IMR-90 (cell line): ENCODE measurements around the gene OSTM1. TPM values are rescaled to one million over a fixed set of nuclear protein-coding genes. Genes with fewer than 3 reads are reported as not detected.

ENCODE experiments used
- ATAC-seq: fragments of 200-7000 bp; cut with Tn5 transposase; 2 replicates; pipeline ENCODE4 v1.9.1; 2020; ENCODE audit warnings: low read depth, mild to moderate bottlenecking, moderate library complexity
- BruUV-seq: library from RNA; stranded (reverse); fragments of 400-500 nt; replicated peaks from 2 replicates; lab custom pipeline; 2021; lab: Mats Ljungman, UMichigan
- CTCF ChIA-PET: fragments of 300-600 bp; formaldehyde crosslinking; extraction: SDS; loops from one replicate; lab custom pipeline; 2021; ENCODE audit warnings: antibody characterized with exemption; lab: Yijun Ruan, JAX
- POLR2A ChIA-PET: fragments of 300-600 bp; sonication (Branson Sonifier 250); formaldehyde crosslinking; loops from one replicate; lab custom pipeline; 2022; ENCODE audit warnings: antibody characterized with exemption; ENCODE audit not compliant: unreplicated experiment; lab: Charles Lee
- DNase-seq: peaks from one replicate; pipeline ENCODE4 v3.0.0; 2013
- H2AFZ ChIP-seq: replicated peaks from 2 replicates; pipeline ENCODE3; 2013; ENCODE audit warnings: low read length, mild to moderate bottlenecking; ENCODE audit not compliant: poor library complexity
- H2AK5ac ChIP-seq: 2 replicates; pipeline ENCODE4 v1.6.1; 2013; ENCODE audit warnings: low read depth, low read length, inconsistent platforms
- H2AK9ac ChIP-seq: replicated peaks from 2 replicates; pipeline ENCODE3; 2013; ENCODE audit warnings: mild to moderate bottlenecking, low read depth, low read length, moderate library complexity; ENCODE audit not compliant: poor library complexity
- H2BK120ac ChIP-seq: 2 replicates; pipeline ENCODE4 v1.6.1; 2013; ENCODE audit warnings: low read depth, low read length, inconsistent platforms
- H2BK15ac ChIP-seq: 3 replicates; pipeline ENCODE4 v1.6.1; 2013; ENCODE audit warnings: low read depth, low read length, inconsistent platforms
- H2BK20ac ChIP-seq: 2 replicates; pipeline ENCODE4 v1.6.1; 2013; ENCODE audit warnings: low read depth, mild to moderate bottlenecking, inconsistent platforms, low read length, moderate library complexity
- H2BK5ac ChIP-seq: 2 replicates; pipeline ENCODE4 v1.6.1; 2013; ENCODE audit warnings: mild to moderate bottlenecking, low read depth, low read length, inconsistent platforms; ENCODE audit not compliant: poor library complexity, severe bottlenecking
- H3K14ac ChIP-seq: replicated peaks from 2 replicates; pipeline ENCODE4 v1.6.1; 2013; ENCODE audit warnings: low read depth, low read length, inconsistent platforms
- H3K18ac ChIP-seq: 2 replicates; pipeline ENCODE4 v1.6.1; 2013; ENCODE audit warnings: low read depth, low read length, control low read depth
- H3K23ac ChIP-seq: 2 replicates; pipeline ENCODE4 v1.6.1; 2013; ENCODE audit warnings: low read depth, low read length, inconsistent platforms
- H3K27ac ChIP-seq: 2 replicates; pipeline ENCODE4 v1.5.1; 2013; ENCODE audit warnings: mild to moderate bottlenecking, control low read depth, low read length; ENCODE audit not compliant: insufficient read depth
- H3K27me3 ChIP-seq: 2 replicates; pipeline ENCODE4 v1.6.1; 2013; ENCODE audit warnings: low read length; ENCODE audit not compliant: control insufficient read depth, insufficient read depth
- H3K36me3 ChIP-seq: 2 replicates; pipeline ENCODE4 v1.6.1; 2013; ENCODE audit warnings: low read length, mixed read lengths; ENCODE audit not compliant: control insufficient read depth, insufficient read depth
- H3K4ac ChIP-seq: 2 replicates; pipeline ENCODE4 v1.6.1; 2013; ENCODE audit warnings: low read depth, low read length, inconsistent platforms
- H3K4me1 ChIP-seq: 2 replicates; pipeline ENCODE4 v1.6.1; 2013; ENCODE audit warnings: low read length, mixed read lengths; ENCODE audit not compliant: control insufficient read depth, insufficient read depth
- H3K4me2 ChIP-seq: 2 replicates; pipeline ENCODE4 v1.6.1; 2013; ENCODE audit warnings: low read depth, mild to moderate bottlenecking, control low read depth, low read length, moderate library complexity
- H3K4me3 ChIP-seq: 2 replicates; pipeline ENCODE4 v1.5.1; 2013; ENCODE audit warnings: low read depth, mild to moderate bottlenecking, control low read depth, low read length, moderate library complexity; ENCODE audit not compliant: insufficient read depth
- H3K56ac ChIP-seq: 2 replicates; pipeline ENCODE4 v1.6.1; 2013; ENCODE audit warnings: low read length, inconsistent platforms; ENCODE audit not compliant: insufficient read depth; ENCODE audit errors: extremely low read depth
- H3K79me1 ChIP-seq, 2 experiments: 2 replicates each; pipeline ENCODE4 v1.6.1; 2013; ENCODE audit warnings: low read length in 2 of 2, inconsistent platforms in 1 of 2, low read depth in 1 of 2
- H3K9ac ChIP-seq: 2 replicates; pipeline ENCODE4 v1.6.1; 2013; ENCODE audit warnings: low read depth, low read length, control low read depth
- H3K9me1 ChIP-seq: 2 replicates; pipeline ENCODE4 v1.6.1; 2013; ENCODE audit warnings: low read length, inconsistent platforms; ENCODE audit not compliant: insufficient read depth
- H3K9me3 ChIP-seq: 2 replicates; pipeline ENCODE4 v1.6.1; 2013; ENCODE audit warnings: low read length; ENCODE audit not compliant: control insufficient read depth, insufficient read depth
- H4K20me1 ChIP-seq: 2 replicates; pipeline ENCODE4 v1.6.1; 2013; ENCODE audit warnings: low read length, inconsistent platforms; ENCODE audit not compliant: insufficient read depth
- H4K5ac ChIP-seq: 2 replicates; pipeline ENCODE4 v1.6.1; 2013; ENCODE audit warnings: mild to moderate bottlenecking, low read depth, low read length, control low read depth
- H4K8ac ChIP-seq, 2 experiments: 2 replicates each; pipeline ENCODE4 v1.6.1; 2013; ENCODE audit warnings: low read depth in 2 of 2, low read length in 2 of 2, control low read depth in 1 of 2, inconsistent platforms in 1 of 2
- H4K91ac ChIP-seq: 2 replicates; pipeline ENCODE4 v1.6.1; 2013; ENCODE audit warnings: low read depth, low read length, inconsistent platforms; ENCODE audit not compliant: insufficient read depth
- BHLHE40 ChIP-seq: fragments of 150-350 bp; IDR thresholded peaks from 2 replicates; pipeline ENCODE4 v1.6.1; 2016; ENCODE audit warnings: mild to moderate bottlenecking, low read depth, low read length
- CHD1 ChIP-seq: IDR thresholded peaks from 2 replicates; pipeline ENCODE4 v1.6.1; 2012; ENCODE audit warnings: low read depth, low read length, improper control_type of control experiment
- MXI1 ChIP-seq: IDR thresholded peaks from 2 replicates; pipeline ENCODE4 v1.6.1; 2012; ENCODE audit warnings: low read depth, mild to moderate bottlenecking, low read length, moderate library complexity, borderline replicate concordance
- NFE2L2 ChIP-seq: fragments of 150-350 bp; IDR thresholded peaks from 2 replicates; pipeline ENCODE4 v1.6.1; 2016; ENCODE audit warnings: low read depth, mild to moderate bottlenecking, low read length
- WGBS, 2 experiments: methylation state at CpG; one replicate each; pipeline versions ENCODE4 v1.1.5 to v1.1.7; 2013; ENCODE audit warnings: missing lambda C conversion rate in 2 of 2; ENCODE audit not compliant: insufficient read length in 1 of 2; ENCODE audit errors: extremely low coverage in 2 of 2; 5-methylcytosine and 5-hydroxymethylcytosine counted together
- dilution Hi-C: fragments of 300-500 bp; cut with HindIII; formaldehyde crosslinking; loops from one replicate; pipeline ENCODE4 v1.14.3; 2018; ENCODE audit warnings: low sequenced_read_pairs; ENCODE audit not compliant: unreplicated experiment
- in situ Hi-C: fragments of 300-500 bp; cut with MboI; formaldehyde crosslinking; loops from 3 replicates; pipeline ENCODE4 v1.14.3; 2019; ENCODE audit warnings: low sequenced_read_pairs, inconsistent platforms, mixed read lengths
- intact Hi-C: fragments of 100-400 bp; cut with micrococcal nuclease; formaldehyde crosslinking; loops from 2 replicates; pipeline ENCODE4 v1.10.0; 2022
- polyA plus RNA-seq, 3 experiments: library from polyadenylated mRNA; depleted of rRNA; stranded (reverse); fragments of >200 nt; gene quantifications; 2 replicates each; pipeline ENCODE4 v1.2.3, GENCODE V29; 2012; ENCODE audit warnings: low replicate concordance in 1 of 3
- total RNA-seq: library from RNA; depleted of rRNA; stranded (reverse); fragments of >200 nt; gene quantifications from 2 replicates; pipeline ENCODE4 v1.2.3, GENCODE V29; 2012

Gene OSTM1
- total and polyA plus RNA-seq, 2 of the 4 experiments (the other 2 are of a cell fraction) = 8.0 to 24.7 TPM

GRCh38 chr6:108074057-108074358, 533 bp downstream of the OSTM1 start:
- peak overlapping the region; percentile 45; the same call in 1 of the 2 replicates for H3K27ac ChIP-seq
- H2BK5ac ChIP-seq = no peak overlapping the region
- intact Hi-C loops (loop anchor here (2.0 kb wide), 1 partner anchor 187 kb away; the partner anchor contains the start of gene SNX3), dilution Hi-C loops (no loop called here), in situ Hi-C loops (no loop called here)
- H3K36me3 ChIP-seq = no peaks in the 10 kb centered on the region
- POLR2A ChIA-PET = interaction anchor here (1.1 kb wide), 1 partner anchor 56 kb away, joined by 18 read pairs; no protein-coding TSS in a partner anchor
- no TSS peak for BruUV-seq
- no peak overlapping the region for H2BK20ac ChIP-seq
- H3K4me1 ChIP-seq = peaks cover 2% of the 10 kb centered on the region; the same call in 1 of the 2 replicates
- peaks cover 17 to 24% of the 10 kb centered on the region in 2 experiments for H3K79me1 ChIP-seq
- peak overlapping the region; percentile 93 for H3K4me3 ChIP-seq
- ATAC-seq (peak; percentile 59; the same call in 1 of the 2 replicates), DNase-seq (peak; percentile 31)
- TF ChIP-seq BHLHE40 (peak; percentile 56; the same call in 1 of the 2 replicates), MXI1 (peak; percentile 53; the same call in 1 of the 2 replicates), CHD1 (no peak), NFE2L2 (no peak)
- no peak overlapping the region for H3K18ac ChIP-seq
- no peak overlapping the region for H2BK120ac ChIP-seq
- peak overlapping the region; percentile 88 for H2AK9ac ChIP-seq
- peak overlapping the region; percentile 80 for H3K23ac ChIP-seq
- CTCF ChIA-PET = no interaction called here
- H2AK5ac ChIP-seq = no peak overlapping the region
- H3K9me3 ChIP-seq = no peaks in the 10 kb centered on the region
- H4K91ac ChIP-seq = no peak overlapping the region
- no peak overlapping the region; the same call in 1 of the 2 replicates for H3K56ac ChIP-seq
- no peak overlapping the region for H4K5ac ChIP-seq
- peak overlapping the region; percentile 72; the same call in 1 of the 2 replicates for H3K14ac ChIP-seq
- no peak overlapping the region for H2BK15ac ChIP-seq
- no peaks in the 10 kb centered on the region for H3K27me3 ChIP-seq
- no peaks in the 10 kb centered on the region; the same call in 1 of the 2 replicates for H3K9me1 ChIP-seq
- H3K9ac ChIP-seq = peak overlapping the region; percentile 88
- peak overlapping the region; percentile 96 for H2AFZ ChIP-seq
- no peaks in the 10 kb centered on the region for H4K20me1 ChIP-seq
- peak overlapping the region; percentile 62 to 98; a peak in 2 of 4 replicates for H4K8ac ChIP-seq
- H3K4ac ChIP-seq = peak overlapping the region; percentile 60
- peak overlapping the region; percentile 94 for H3K4me2 ChIP-seq
- no CpG with 5 or more reads among the region's 12 CpGs for WGBS, 2 experiments
